Kidney epithelial cell (primary cell): ENCODE results near the gene SLC9A5. TPM values are rescaled to one million over a fixed set of nuclear protein-coding genes. Genes with fewer than 3 reads are reported as not detected.

Experiments
- DNase-seq: peaks from one replicate; pipeline ENCODE4 v3.0.0-alpha.2; 2010; ENCODE audit warnings: low read depth
- H3K27me3 ChIP-seq: 2 replicates; pipeline ENCODE4 v1.6.0; 2011; ENCODE audit warnings: low read length; ENCODE audit not compliant: control insufficient read depth, insufficient read depth
- H3K36me3 ChIP-seq: 2 replicates; pipeline ENCODE4 v1.5.1; 2011; ENCODE audit warnings: low read length; ENCODE audit not compliant: control insufficient read depth, insufficient read depth
- H3K4me3 ChIP-seq: 2 replicates; pipeline ENCODE4 v1.5.1; 2011; ENCODE audit warnings: low read depth, mild to moderate bottlenecking, control low read depth, low read length
- total RNA-seq: library from RNA; depleted of rRNA; stranded (reverse); fragments of >200 nt; gene quantifications from 2 replicates; pipeline ENCODE4 v1.2.3, GENCODE V29; 2015
- TF ChIP-seq, protein P1 (sequence below): IDR thresholded peaks from 2 replicates; pipeline ENCODE4 v1.5.1; 2011; ENCODE audit warnings: mild to moderate bottlenecking, moderate library complexity, low read length, control low read depth, inconsistent platforms; ENCODE audit not compliant: insufficient read depth, poor library complexity, severe bottlenecking

Gene SLC9A5
- total RNA-seq, 1 donor from 2014 or later: not detected

DNA sequence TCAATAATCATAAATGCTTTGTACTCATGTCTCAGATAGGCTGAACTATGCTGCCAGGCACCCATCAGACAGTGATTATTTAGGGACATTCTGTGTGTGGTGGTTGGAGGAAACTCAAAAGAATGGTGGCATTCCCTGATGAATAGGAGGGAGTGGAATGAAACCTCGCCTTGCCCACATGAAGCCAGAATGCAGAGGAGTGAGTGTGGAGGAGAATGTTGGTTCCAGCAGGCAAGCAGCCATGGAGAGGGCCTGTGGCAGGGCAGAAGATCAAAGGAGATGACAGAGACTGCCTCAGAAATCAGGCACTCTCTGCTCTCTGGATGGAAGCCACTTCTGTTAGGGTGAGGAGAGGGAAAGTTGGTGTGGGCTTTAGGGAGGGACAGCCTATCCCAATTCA, 55.2 kb downstream of the SLC9A5 start:
- Histone ChIP-seq H3K36me3 (no peaks in the 10 kb centered on the region), H3K27me3 (peaks cover 2% of the 10 kb centered on the region), H3K4me3 (no peak overlapping the region)
- DNase-seq: no peak
- TF ChIP-seq, protein P1, sequence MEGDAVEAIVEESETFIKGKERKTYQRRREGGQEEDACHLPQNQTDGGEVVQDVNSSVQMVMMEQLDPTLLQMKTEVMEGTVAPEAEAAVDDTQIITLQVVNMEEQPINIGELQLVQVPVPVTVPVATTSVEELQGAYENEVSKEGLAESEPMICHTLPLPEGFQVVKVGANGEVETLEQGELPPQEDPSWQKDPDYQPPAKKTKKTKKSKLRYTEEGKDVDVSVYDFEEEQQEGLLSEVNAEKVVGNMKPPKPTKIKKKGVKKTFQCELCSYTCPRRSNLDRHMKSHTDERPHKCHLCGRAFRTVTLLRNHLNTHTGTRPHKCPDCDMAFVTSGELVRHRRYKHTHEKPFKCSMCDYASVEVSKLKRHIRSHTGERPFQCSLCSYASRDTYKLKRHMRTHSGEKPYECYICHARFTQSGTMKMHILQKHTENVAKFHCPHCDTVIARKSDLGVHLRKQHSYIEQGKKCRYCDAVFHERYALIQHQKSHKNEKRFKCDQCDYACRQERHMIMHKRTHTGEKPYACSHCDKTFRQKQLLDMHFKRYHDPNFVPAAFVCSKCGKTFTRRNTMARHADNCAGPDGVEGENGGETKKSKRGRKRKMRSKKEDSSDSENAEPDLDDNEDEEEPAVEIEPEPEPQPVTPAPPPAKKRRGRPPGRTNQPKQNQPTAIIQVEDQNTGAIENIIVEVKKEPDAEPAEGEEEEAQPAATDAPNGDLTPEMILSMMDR: no peak

GRCh38 chr16:67305216-67306071, 56.7 kb downstream of the SLC9A5 start:
- no peaks in the 10 kb centered on the region for H3K36me3 ChIP-seq
- TF ChIP-seq, protein P1: no peak
- peaks cover 2% of the 10 kb centered on the region for H3K27me3 ChIP-seq
- no peak for DNase-seq
- H3K4me3 ChIP-seq: no peak overlapping the region

DNA sequence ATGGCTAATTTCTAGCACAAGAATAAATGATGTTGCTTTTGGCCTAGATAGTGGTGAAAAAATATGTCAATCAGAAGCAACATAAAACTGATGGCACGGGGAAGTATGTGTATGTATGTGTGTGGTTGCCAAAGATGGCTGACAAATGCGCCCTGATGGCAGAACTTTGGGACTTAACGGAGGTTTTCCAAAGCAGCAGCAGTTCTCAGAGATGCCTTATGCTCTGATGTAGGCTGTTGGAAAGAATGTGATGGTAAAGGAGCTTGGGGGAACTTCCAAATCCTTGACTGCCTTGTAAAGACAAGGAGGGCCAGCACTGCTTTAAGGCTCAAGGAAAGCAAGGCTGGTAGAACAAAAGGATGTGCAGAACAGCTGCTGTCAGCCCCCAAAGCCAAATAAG, 61.8 kb downstream of the SLC9A5 start:
- no peak for DNase-seq
- TF ChIP-seq, protein P1: no peak
- Histone ChIP-seq H3K27me3 (no peaks in the 10 kb centered on the region), H3K4me3 (no peak overlapping the region), H3K36me3 (no peaks in the 10 kb centered on the region)

DNA sequence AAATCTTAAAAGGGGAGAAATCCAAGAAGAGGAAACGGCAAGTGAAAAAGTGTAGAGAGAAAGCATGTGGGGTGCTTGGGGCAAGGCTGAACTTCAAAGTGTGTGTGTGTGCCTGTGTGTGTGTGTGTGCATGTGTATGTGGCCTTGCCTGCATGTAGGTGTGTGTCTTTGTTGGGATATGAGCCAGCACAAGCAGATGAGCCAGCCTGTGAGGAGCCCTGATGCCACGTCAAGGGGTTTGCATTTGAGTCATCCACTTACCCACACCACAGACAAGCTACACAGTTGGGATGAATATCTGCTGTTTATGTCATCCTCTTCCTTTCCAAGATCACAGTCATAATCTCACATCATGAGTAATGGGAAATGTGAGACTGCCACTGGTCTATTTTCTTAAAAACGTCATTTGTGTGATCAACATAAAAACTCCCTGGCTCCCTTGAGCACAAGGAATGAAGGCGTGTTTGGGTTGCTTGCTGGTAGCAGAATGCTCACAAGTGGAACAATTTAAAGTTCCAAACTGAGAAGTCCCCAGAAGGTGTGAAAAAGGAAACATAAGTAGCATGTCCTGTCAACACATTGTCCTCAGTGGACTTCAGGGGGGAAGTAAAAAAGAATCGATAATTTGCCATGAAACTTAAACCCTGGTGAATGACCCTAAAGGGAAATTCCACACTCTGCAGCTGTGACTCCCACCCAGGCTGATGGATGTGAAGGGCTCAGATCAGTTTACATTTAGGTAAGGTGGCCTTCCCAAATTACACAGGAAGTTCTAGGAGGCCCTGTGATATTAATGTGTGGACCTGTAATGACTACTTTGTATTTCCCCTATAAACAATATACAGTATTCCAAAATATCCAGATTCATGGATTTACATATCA, 63.1 kb downstream of the SLC9A5 start:
- Histone ChIP-seq H3K36me3 (no peaks in the 10 kb centered on the region), H3K27me3 (no peaks in the 10 kb centered on the region), H3K4me3 (no peak overlapping the region)
- TF ChIP-seq, protein P1: no peak
- DNase-seq: peak; percentile 100

DNA sequence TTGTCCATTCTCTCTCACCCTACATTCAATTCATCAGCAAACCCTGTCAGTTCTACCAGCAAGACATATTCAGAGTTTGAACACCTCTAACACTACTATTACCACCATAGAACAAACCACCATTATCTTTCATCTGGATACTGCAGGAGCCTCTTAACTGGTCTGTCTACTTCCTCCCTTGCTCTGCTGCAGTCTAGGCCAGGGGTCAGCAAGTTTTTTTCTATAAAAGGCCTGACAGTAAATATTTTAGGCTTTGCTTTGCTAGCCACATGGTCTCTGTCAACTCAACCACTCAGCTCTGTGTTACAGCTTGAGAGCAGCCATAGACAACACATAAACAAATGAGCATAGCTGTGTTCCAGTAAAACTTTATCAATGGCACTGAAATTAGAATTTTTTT, 63.9 kb downstream of the SLC9A5 start:
- H3K36me3 ChIP-seq: no peaks in the 10 kb centered on the region
- H3K4me3 ChIP-seq: no peak overlapping the region
- no peak for DNase-seq
- H3K27me3 ChIP-seq: no peaks in the 10 kb centered on the region
- TF ChIP-seq, protein P1: no peak
